ENCODE data around the gene KCNH4. TPM values are rescaled to one million over a fixed set of nuclear protein-coding genes. Genes with fewer than 3 reads are reported as not detected.

The KCNH4 gene
- polyA plus RNA-seq, 1 donor from 2014 or later, result not detected

GRCh38 chr17:42202159-42202558, 21.2 kb upstream of the KCNH4 start:
- Mint-ChIP-seq H3K27me3 (no peaks in the 10 kb centered on the region), H3K4me1 (peaks cover 6 to 11% (median 10%) of the 10 kb centered on the region in 3 donors), H3K36me3 (peaks cover 4% of the 10 kb centered on the region), H3K27ac (peak overlapping the region in 1 of 3 donors; percentile 89), H3K4me3 (peak overlapping the region in 1 of 4 donors; percentile 43), H3K9me3 (no peaks in the 10 kb centered on the region)

- peaks cover 6 to 11% (median 10%) of the 10 kb centered on the region in 3 donors for H3K4me1 Mint-ChIP-seq
Measured at GRCh38 chr17:42201458-42201772, 20.5 kb upstream of the KCNH4 start.

GRCh38 chr17:42200706-42201457, 19.9 kb upstream of the KCNH4 start:
- Mint-ChIP-seq H3K27ac (peak overlapping the region; percentile 67 to 92 (median 80)), H3K4me1 (peaks cover 6 to 14% (median 11%) of the 10 kb centered on the region in 3 donors), H3K27me3 (no peaks in the 10 kb centered on the region), H3K9me3 (no peaks in the 10 kb centered on the region), H3K4me3 (no peak overlapping the region), H3K36me3 (peaks cover 4% of the 10 kb centered on the region)

More at GRCh38 chr17:42201458-42201772, 20.5 kb upstream of the KCNH4 start:
- no peaks in the 10 kb centered on the region for H3K9me3 Mint-ChIP-seq
- H3K4me3 Mint-ChIP-seq, result no peak overlapping the region
- H3K27me3 Mint-ChIP-seq, result no peaks in the 10 kb centered on the region
- peak overlapping the region in 2 of 3 donors; percentile 80 to 92 for H3K27ac Mint-ChIP-seq
- H3K36me3 Mint-ChIP-seq, result peaks cover 4% of the 10 kb centered on the region

- peaks cover 4% of the 10 kb centered on the region for H3K36me3 Mint-ChIP-seq
Measured at GRCh38 chr17:42199416-42200011, 18.6 kb upstream of the KCNH4 start.

GRCh38 chr17:42198897-42199296, 18.0 kb upstream of the KCNH4 start:
- peak overlapping the region in 2 of 4 donors; percentile 58 to 80 for H3K4me3 Mint-ChIP-seq
- peaks cover 11 to 20% (median 14%) of the 10 kb centered on the region in 3 donors for H3K4me1 Mint-ChIP-seq
- no peaks in the 10 kb centered on the region for H3K27me3 Mint-ChIP-seq
- H3K36me3 Mint-ChIP-seq, result peaks cover 4% of the 10 kb centered on the region
- no peaks in the 10 kb centered on the region for H3K9me3 Mint-ChIP-seq
- peak overlapping the region; percentile 80 to 98 (median 97) for H3K27ac Mint-ChIP-seq

More at GRCh38 chr17:42199416-42200011, 18.6 kb upstream of the KCNH4 start:
- no peaks in the 10 kb centered on the region for H3K27me3 Mint-ChIP-seq
- no peaks in the 10 kb centered on the region for H3K9me3 Mint-ChIP-seq
- peaks cover 7 to 14% (median 11%) of the 10 kb centered on the region in 3 donors for H3K4me1 Mint-ChIP-seq
- H3K4me3 Mint-ChIP-seq, result peak overlapping the region in 2 of 4 donors; percentile 22 to 28
- H3K27ac Mint-ChIP-seq, result peak overlapping the region; percentile 39 to 98 (median 86)

- Mint-ChIP-seq H3K4me1 (peaks cover 11 to 24% (median 24%) of the 10 kb centered on the region in 3 donors), H3K27ac (peak overlapping the region in 2 of 3 donors; percentile 11 to 34), H3K4me3 (peak overlapping the region in 1 of 4 donors; percentile 47), H3K36me3 (peaks cover 3% of the 10 kb centered on the region), H3K9me3 (no peaks in the 10 kb centered on the region), H3K27me3 (no peaks in the 10 kb centered on the region)
Measured at GRCh38 chr17:42197564-42198156, 16.7 kb upstream of the KCNH4 start.

GRCh38 chr17:42193969-42194899, 13.3 kb upstream of the KCNH4 start, which contains the start of gene GHDC:
Gene GHDC (minus strand): TSS chr17:42194494. CDS start chr17:42193581, 913 bp downstream.
- Mint-ChIP-seq H3K4me3 (peak within 1 kb of the TSS; percentile 90 to 97 (median 94)), H3K27me3 (no peaks in the 10 kb centered on the region), H3K27ac (peak within 1 kb of the TSS; percentile 37 to 95 (median 78)), H3K4me1 (peaks cover 11 to 25% (median 22%) of the 10 kb centered on the region in 3 donors), H3K36me3 (no peaks in the 10 kb centered on the region), H3K9me3 (no peaks in the 10 kb centered on the region)

- Mint-ChIP-seq H3K9me3 (no peaks in the 10 kb centered on the region), H3K4me3 (peak overlapping the region; percentile 90 to 97 (median 94)), H3K36me3 (no peaks in the 10 kb centered on the region), H3K4me1 (peaks cover 5 to 18% (median 17%) of the 10 kb centered on the region in 3 donors), H3K27ac (peak overlapping the region; percentile 37 to 95 (median 78)), H3K27me3 (no peaks in the 10 kb centered on the region)
Measured at GRCh38 chr17:42193216-42193968, 12.4 kb upstream of the KCNH4 start.

GRCh38 chr17:42192189-42193126, 11.5 kb upstream of the KCNH4 start:
- peaks cover 5 to 17% (median 16%) of the 10 kb centered on the region in 3 donors for H3K4me1 Mint-ChIP-seq
- no peaks in the 10 kb centered on the region for H3K9me3 Mint-ChIP-seq
- H3K4me3 Mint-ChIP-seq, result peak overlapping the region; percentile 51 to 90 (median 61)
- H3K36me3 Mint-ChIP-seq, result no peaks in the 10 kb centered on the region
- H3K27me3 Mint-ChIP-seq, result no peaks in the 10 kb centered on the region
- no peak overlapping the region for H3K27ac Mint-ChIP-seq

GRCh38 chr17:42191275-42191608, 10.3 kb upstream of the KCNH4 start:
- no peak overlapping the region for H3K27ac Mint-ChIP-seq
- no peak overlapping the region for H3K4me3 Mint-ChIP-seq
- no peaks in the 10 kb centered on the region for H3K9me3 Mint-ChIP-seq
- no peaks in the 10 kb centered on the region for H3K36me3 Mint-ChIP-seq
- H3K27me3 Mint-ChIP-seq, result no peaks in the 10 kb centered on the region
- peaks cover 5 to 16% (median 15%) of the 10 kb centered on the region in 3 donors for H3K4me1 Mint-ChIP-seq

- Mint-ChIP-seq H3K4me3 (peak overlapping the region in 1 of 4 donors; percentile 76), H3K27ac (no peak overlapping the region), H3K4me1 (peaks cover 5 to 16% (median 11%) of the 10 kb centered on the region in 3 donors), H3K27me3 (no peaks in the 10 kb centered on the region), H3K36me3 (no peaks in the 10 kb centered on the region), H3K9me3 (no peaks in the 10 kb centered on the region)
Measured at GRCh38 chr17:42190491-42191274, 9.7 kb upstream of the KCNH4 start.

- no peaks in the 10 kb centered on the region for H3K9me3 Mint-ChIP-seq
- no peaks in the 10 kb centered on the region for H3K36me3 Mint-ChIP-seq
- no peak overlapping the region for H3K27ac Mint-ChIP-seq
- H3K4me3 Mint-ChIP-seq, result no peak overlapping the region
- no peaks in the 10 kb centered on the region for H3K27me3 Mint-ChIP-seq
- H3K4me1 Mint-ChIP-seq, result peaks cover 10 to 19% (median 13%) of the 10 kb centered on the region in 3 donors
Measured at GRCh38 chr17:42189651-42189965, 8.7 kb upstream of the KCNH4 start.

All from IgD-negative memory B cell (primary cell).